Left ventricle myocardium superior (tissue), 1 donor: ENCODE measurements around the gene DLK1. TPM values are rescaled to one million over a fixed set of nuclear protein-coding genes. Genes with fewer than 3 reads are reported as not detected.

Experiments
- ATAC-seq: fragments of 200-7000 bp; cut with Tn5 transposase; one replicate; pipeline ENCODE4 v1.9.1; 2020; ENCODE audit warnings: mild to moderate bottlenecking, moderate library complexity
- DNase-seq: peaks from one replicate; pipeline ENCODE4 v3.0.0-alpha.2; 2020
- intact Hi-C: fragments of 100-400 bp; cut with micrococcal nuclease; formaldehyde crosslinking; loops from one replicate; pipeline ENCODE4 v1.11.0; 2022
- total RNA-seq: library from RNA; stranded (reverse); fragmentation: NEBNext Ultra II Directional; extraction: Animal tissue kit (Norgen Biotek cat#: 25700); gene quantifications from one replicate; pipeline ENCODE4 v1.2.1, GENCODE V29; 2021
- donor health status: DM: no; HTN: yes; CAD: no; lungs with severe emphysema.

DLK1 gene
- total RNA-seq, 1 donor from 2014 or later: 22.7 TPM

DNA sequence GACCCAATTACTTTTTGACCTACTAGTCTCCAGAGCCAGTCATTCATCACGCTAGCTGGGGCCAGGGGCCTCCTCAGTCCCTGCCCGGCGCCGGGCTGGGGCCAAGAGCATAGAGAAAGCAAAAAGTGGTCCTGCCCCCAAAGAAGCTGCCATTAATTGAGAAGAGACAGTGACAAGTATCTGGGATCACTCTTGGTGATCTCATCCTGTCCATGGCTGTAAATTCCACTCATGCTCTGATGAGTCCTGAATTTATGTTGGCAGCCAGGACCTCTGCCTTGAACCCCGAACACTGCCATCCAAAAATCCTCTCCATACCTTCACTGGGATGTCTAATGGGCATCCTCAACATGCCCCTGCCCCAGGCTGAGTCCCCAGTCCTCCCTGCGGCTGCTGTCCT lies 34.4 kb upstream of the DLK1 start:
- DNase-seq (no peak), ATAC-seq (no peak)
- intact Hi-C loops: no loop called here

DNA sequence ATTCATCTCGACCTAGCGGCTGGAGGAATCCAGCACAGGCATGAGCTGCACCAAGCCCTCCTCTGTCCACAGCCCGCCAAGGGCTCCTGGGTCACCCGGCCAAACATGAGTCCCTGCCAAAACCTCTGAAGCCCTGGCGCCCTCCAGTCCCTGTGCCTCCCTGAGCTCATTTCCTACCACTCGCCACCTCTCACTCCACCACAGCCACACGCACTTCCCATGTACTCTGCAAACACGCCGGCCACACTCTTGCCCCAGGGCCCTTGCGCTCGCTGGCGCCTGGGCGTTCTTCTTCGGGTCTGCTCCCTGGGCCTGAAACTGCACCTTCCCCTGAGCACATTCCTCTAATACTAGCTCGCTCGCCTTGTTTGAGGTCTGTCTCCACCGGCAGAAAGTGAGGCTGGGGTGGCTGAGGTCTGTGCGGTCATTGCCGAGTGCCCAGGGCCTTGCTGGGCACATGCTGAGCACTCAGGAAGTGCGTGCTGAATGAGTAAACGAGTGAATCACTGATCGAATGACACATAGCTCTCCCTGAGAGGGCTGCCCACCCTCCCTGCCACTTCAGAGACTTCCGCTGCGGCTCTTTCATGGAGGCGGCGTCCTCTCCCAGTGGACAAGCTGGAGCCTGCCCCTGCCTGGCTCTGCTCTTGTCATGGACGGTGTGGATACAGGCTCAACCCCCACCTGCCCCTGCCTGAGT lies 33.7 kb upstream of the DLK1 start:
- intact Hi-C loops: no loop called here

GRCh38 chr14:100693877-100694578 lies 32.7 kb upstream of the DLK1 start:
- intact Hi-C loops: no loop called here
- ATAC-seq: no peak
- no peak for DNase-seq

More for the DNA sequence above, 33.7 kb upstream of the DLK1 start:
- no peak for ATAC-seq
- DNase-seq: no peak

GRCh38 chr14:100694579-100695422 lies 31.9 kb upstream of the DLK1 start:
- intact Hi-C loops: no loop called here
- ATAC-seq: no peak
- no peak for DNase-seq

DNA sequence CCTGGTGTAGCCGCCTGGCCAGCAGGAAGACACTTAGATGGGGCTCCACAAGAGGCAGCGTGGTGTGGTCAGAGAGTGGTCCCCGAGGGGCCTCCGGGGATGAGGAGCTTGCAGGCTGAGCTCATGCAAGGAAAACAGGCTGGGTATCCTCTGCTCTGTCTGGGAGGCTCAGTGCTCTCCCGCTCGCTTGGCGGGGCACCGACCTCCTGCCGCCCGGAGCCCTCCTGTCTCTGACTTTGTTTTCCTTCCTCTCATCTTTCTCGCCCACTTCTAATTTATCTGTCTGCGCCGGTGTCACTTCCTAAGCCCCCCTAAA lies 31.3 kb upstream of the DLK1 start:
- intact Hi-C loops: no loop called here
- no peak for DNase-seq
- ATAC-seq: no peak

- intact Hi-C loops: no loop called here
- ATAC-seq: no peak
- DNase-seq: no peak
These were observed 30.7 kb upstream of the DLK1 start for GRCh38 chr14:100696008-100696407.

DNA sequence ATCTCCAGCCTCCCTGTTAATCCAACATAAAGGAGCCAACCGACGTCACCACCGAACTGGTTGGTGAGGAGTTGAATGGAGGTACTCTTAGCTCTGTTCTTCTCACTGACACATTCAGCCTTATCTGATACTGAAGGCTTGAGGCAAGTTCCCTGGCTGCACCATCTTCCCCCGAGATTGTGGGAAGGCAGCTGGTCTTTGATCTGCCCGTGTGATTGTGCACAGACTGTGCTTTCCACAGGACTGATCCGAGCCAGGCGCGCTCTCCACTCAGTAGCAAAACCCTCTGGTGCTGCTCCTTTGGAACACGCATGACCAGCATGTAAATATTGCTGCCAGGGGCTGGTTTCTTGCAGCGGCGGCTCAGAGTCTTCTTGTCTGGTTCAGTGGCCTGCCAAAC lies 30.1 kb upstream of the DLK1 start:
- peak; percentile 93 for ATAC-seq
- peak; percentile 70 for DNase-seq
- intact Hi-C loops: no loop called here

DNA sequence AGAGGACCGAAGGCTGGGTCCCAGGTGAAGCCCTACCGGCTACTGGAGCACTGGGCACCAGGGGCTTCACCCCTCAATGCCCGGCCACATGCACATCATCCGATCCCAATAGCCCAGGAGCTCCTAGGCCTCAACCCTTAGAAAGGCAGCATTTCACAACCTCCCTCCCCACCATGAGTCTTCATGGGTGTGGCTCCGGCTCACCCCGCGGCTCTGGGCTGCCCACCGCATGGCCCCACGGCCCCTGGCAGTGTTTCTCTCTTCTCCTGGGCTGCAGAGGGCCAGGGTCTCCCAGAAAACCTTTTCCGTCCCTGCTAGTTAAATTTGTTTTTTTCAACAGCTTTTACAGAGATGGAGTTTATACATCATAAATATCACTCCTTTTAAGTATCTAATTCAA lies 28.6 kb upstream of the DLK1 start:
- intact Hi-C loops: no loop called here

DNA sequence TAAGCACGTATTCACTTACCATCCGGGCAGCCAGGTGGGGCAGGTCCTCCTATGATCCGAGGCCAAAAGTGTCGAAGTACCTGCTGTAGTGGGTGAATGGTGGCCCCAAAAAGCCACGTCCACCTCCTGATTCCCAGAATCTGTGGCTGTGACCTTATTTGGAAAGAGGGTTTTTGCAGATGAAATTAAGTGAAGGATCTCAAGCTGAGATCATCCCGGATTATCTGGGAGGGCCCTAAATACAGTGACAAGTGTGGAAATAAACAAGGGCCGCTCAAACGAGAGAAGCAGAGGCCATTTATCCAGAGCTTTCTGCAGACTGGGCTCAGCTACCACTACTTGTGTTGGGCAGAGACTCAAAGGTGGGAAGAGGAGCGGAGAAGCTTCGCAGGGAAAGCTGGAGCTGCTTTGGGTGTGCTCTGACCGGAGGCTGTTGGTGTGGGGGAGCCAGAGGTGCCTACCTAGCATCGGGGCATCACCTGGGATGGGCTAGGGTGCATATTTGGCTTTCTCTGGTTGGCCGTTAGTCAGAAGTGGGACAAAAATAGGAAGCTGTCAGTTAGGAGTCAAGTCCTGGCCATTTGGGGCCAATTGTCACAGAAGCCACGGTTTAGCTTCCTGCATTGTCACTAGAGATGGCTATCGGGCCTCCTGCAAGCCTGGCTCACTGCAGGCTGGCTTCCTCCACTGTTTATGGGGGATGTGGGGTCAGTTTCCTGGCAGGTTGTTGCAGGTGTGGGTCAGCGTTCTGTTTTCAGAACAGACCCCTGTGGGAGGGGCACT lies 27.8 kb upstream of the DLK1 start:
- DNase-seq: no peak
- intact Hi-C loops: no loop called here

More for the DNA sequence above, 28.6 kb upstream of the DLK1 start:
- no peak for DNase-seq
- no peak for ATAC-seq

DNA sequence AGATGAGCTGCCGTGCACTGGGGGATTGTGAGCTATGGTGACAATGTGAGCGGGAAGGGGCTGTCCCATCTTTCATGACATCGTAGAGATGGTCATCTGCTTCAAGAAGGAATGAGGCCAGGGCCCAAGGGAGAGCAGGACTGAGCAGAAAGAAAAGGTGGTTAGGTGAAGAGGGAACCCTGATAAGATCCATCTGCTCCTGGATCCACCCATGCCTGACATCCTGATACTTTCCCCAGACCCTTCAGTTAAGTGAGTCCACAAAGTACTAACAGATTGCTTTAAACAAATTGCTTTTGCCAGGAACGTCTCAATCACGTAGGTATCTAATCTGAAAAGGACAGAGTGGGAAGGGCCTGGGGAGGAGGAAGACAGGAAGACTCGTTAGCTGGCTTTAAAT lies 25.4 kb upstream of the DLK1 start:
- intact Hi-C loops: no loop called here
- DNase-seq (no peak), ATAC-seq (no peak)

More for the DNA sequence above, 27.8 kb upstream of the DLK1 start:
- no peak for ATAC-seq

- DNase-seq (no peak), ATAC-seq (no peak)
- intact Hi-C loops: no loop called here
These were observed 24.1 kb upstream of the DLK1 start for GRCh38 chr14:100702590-100702989.

DNA sequence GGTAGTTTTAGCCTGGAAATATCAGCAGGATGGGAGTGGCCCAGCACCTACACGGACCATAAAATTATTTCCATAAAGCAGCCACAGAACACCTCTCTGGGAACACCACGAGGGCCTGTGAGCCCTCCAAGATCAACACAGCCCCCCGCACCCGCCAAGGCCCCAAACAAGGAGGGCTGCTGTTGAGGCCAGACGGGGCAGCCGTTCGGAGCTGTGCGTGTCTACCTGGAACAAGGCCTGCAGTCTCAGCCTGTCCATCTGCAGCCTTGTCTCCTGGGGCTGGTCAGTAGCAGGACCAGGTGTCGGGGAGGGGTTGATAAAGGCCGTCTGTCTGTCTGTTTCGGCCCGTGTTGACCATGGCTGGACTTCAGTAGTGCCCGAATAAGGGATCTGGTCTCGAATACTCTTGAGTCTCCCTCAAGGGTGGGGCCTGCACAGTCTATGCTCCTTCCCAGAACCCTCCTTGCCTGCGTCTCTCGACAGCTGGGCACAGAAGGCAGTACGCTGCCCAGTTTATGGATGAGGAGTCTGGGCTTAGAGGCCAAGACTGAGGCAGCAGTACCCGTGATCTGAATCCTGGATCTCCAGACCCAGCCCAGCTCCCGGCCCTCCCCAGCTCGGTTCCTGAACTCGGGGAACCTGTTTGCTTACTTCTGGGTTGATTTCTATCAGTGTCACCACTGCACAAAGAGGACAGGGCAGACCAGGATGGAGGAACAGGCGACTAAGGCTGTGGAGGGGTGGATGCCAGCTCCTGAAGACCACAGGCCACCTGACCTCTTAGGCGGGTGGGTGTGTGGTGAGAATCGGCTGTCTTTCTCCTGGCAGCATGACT lies 23.1 kb upstream of the DLK1 start:
- intact Hi-C loops: no loop called here
- DNase-seq (no peak), ATAC-seq (peak; percentile 79)

DNA sequence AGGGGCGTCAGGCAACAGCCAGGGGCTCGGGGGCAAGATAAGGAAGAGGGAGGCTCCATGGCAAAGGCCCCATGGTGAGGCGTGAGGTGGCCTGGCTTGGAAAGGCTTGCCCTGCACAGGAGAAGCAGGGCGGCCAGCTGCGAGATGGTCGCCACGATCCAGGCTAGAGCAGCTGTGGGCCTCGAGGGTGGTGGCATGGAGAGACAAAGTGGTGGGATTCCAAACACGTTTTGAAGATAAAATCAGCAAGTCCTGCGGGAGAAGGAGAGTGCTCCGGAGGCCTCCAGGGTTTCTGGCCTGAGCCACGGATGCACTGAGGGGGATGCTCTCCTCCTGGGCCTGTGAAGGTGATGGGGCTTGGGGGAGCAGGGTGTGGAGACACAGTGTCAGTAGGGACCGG lies 20.5 kb upstream of the DLK1 start:
- intact Hi-C loops: no loop called here
- DNase-seq (no peak), ATAC-seq (no peak)

- intact Hi-C loops: no loop called here
- DNase-seq: no peak
These were observed 19.8 kb upstream of the DLK1 start for GRCh38 chr14:100706860-100707259.

GRCh38 chr14:100708425-100709288 lies 18.0 kb upstream of the DLK1 start:
- ATAC-seq (peak; percentile 92), DNase-seq (peak; percentile 83)

More at GRCh38 chr14:100706860-100707259, 19.8 kb upstream of the DLK1 start:
- ATAC-seq: no peak

DNA sequence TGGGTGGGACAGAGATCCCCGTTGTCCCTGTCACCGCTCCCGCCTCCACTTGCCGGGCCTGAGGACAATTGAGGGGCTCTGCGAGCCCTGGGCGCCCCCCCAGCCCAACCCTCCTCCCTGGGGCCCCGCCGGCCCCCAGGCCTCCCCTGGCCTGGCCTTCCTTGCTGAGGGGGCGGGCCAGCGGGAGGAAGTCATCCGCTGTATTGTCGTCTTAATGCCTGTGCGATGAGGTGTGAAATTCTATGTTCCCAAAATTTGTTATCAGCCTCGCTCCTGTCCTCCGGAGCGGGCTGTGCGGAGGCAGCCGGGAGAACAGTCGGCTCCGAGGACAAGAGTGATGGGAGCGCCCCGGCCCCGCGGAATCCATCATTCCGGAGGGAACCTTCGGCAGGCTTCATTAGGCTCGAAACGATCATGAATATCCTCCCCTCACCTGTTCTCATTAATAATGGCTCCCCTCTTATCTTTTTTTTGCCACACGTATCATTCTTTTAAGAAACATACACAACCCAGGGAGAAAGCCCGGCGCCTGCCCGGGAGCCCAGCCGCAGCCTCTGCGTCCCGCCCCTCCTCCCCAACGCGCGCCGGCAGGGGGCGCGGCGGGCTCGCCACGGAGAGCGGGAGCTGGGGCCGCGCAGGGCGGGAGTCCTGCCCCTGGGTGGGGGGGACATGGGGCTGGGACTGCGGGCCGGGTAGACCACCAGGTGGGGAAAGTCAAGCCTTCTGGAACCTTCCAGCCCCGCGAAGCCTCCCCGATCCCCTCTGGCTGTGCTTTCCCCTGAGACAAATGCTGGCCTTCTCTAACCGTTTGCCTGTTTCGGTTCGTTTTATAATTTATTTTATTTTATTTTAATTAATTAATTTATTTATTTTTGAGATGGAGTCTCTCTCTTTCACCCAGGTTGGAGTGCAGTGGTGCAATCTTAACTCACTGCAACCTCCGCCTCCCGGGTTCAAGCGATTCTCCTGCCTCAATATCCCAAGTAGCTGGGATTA lies 17.1 kb upstream of the DLK1 start:
- DNase-seq (peak; percentile 70), ATAC-seq (peak; percentile 71)
- intact Hi-C loops: no loop called here

More at GRCh38 chr14:100708425-100709288, 18.0 kb upstream of the DLK1 start:
- intact Hi-C loops: no loop called here
